ENCODE results near the gene FAM200A. TPM values are rescaled to one million over a fixed set of nuclear protein-coding genes. Genes with fewer than 3 reads are reported as not detected.

The FAM200A gene
- total and polyA plus RNA-seq, 7 experiments from 2014 or later, result 1.9 to 13.6 (median 5.9) TPM

- intact Hi-C loops (cut with micrococcal nuclease), result no loop called here
- DNase-seq (no peak), ATAC-seq (no peak)
- H3K36me3 Mint-ChIP-seq, result peaks cover 19 to 55% (median 26%) of the 10 kb centered on the region in 5 donors
- ChIA-PET CTCF (interaction anchor here (0.6 kb wide), 1 partner anchor 55 kb away, joined by 3 read pairs; no protein-coding TSS in a partner anchor), POLR2A (interaction anchor here (0.7 to 4.4 kb wide), 2 partner anchors 9 to 19 kb away, joined by 3 to 37 read pairs; no protein-coding TSS in a partner anchor)
- Histone ChIP-seq H3K27me3 (ENCODE audit: control insufficient read depth in 2 of 2, insufficient read depth in 2 of 2, low read length in 2 of 2) (no peaks in the 10 kb centered on the region), H3K27ac (ENCODE audit: low read depth, low read length) (peak overlapping the region; percentile 99), H3K4me1 (ENCODE audit: control insufficient read depth in 2 of 2, insufficient read depth in 2 of 2, low read length in 2 of 2) (peaks cover 15 to 25% of the 10 kb centered on the region in 2 donors), H3K9me3 (ENCODE audit: control insufficient read depth in 2 of 3, low read length in 3 of 3) (no peaks in the 10 kb centered on the region), H3K36me3 (ENCODE audit: control insufficient read depth in 2 of 3, insufficient read depth in 3 of 3, low read length in 3 of 3) (peaks cover 0 to 59% (median 24%) of the 10 kb centered on the region in 3 experiments), H3K4me3 (ENCODE audit: low read length) (no peak overlapping the region)
- H3K4me1 Mint-ChIP-seq, result peaks cover 28 to 66% (median 48%) of the 10 kb centered on the region in 7 donors
- no peaks in the 10 kb centered on the region for H3K9me3 Mint-ChIP-seq
- H3K4me3 Mint-ChIP-seq, result peak overlapping the region; percentile 63 to 98 (median 72)
- peak overlapping the region; percentile 60 to 100 (median 90) for H3K27ac Mint-ChIP-seq
- no peaks in the 10 kb centered on the region for H3K27me3 Mint-ChIP-seq
Measured at GRCh38 chr7:99560834-99561736, 9.2 kb upstream of the FAM200A start.

- ATAC-seq, result no peak
- no peaks in the 10 kb centered on the region for H3K27me3 Mint-ChIP-seq
- peak overlapping the region; percentile 95 to 100 (median 99) for H3K27ac Mint-ChIP-seq
- Histone ChIP-seq H3K4me3 (ENCODE audit: low read length) (peak overlapping the region; percentile 85), H3K27me3 (ENCODE audit: control insufficient read depth in 2 of 2, insufficient read depth in 2 of 2, low read length in 2 of 2) (no peaks in the 10 kb centered on the region), H3K36me3 (ENCODE audit: control insufficient read depth in 2 of 3, insufficient read depth in 3 of 3, low read length in 3 of 3) (peaks cover 0 to 56% (median 19%) of the 10 kb centered on the region in 3 experiments), H3K27ac (ENCODE audit: low read depth, low read length) (peak overlapping the region; percentile 99), H3K9me3 (ENCODE audit: control insufficient read depth in 2 of 3, low read length in 3 of 3) (no peaks in the 10 kb centered on the region), H3K4me1 (ENCODE audit: control insufficient read depth in 2 of 2, insufficient read depth in 2 of 2, low read length in 2 of 2) (peaks cover 24 to 25% of the 10 kb centered on the region in 2 donors)
- POLR2A ChIA-PET, result interaction anchor here (0.6 to 4.6 kb wide), 17 partner anchors 9 to 870 kb away, joined by 3 to 52 read pairs (median 10); partner anchors contain the start of genes ATP5MF, BUD31, MEPCE and PDAP1
- CTCF ChIA-PET, result interaction anchor here (0.7 kb wide), 1 partner anchor 145 kb away, joined by 4 read pairs; no protein-coding TSS in a partner anchor
- H3K9me3 Mint-ChIP-seq, result no peaks in the 10 kb centered on the region
- DNase-seq, result peak in 2 of 9 donors; percentile 22 to 26
- peaks cover 36 to 69% (median 55%) of the 10 kb centered on the region in 7 donors for H3K4me1 Mint-ChIP-seq
- intact Hi-C loops (cut with micrococcal nuclease), result loop anchor here (1.0 to 10.0 kb wide), 5 partner anchors 21 to 545 kb away; partner anchors contain the start of genes AP4M1 (in 1 of the 2), BUD31 (in 1 of the 2), MCM7 (in 1 of the 2) and PDAP1 (in 1 of the 2)
- H3K4me3 Mint-ChIP-seq, result peak overlapping the region; percentile 94 to 100 (median 97)
- H3K36me3 Mint-ChIP-seq, result peaks cover 19 to 61% (median 22%) of the 10 kb centered on the region in 5 donors
Measured at GRCh38 chr7:99559175-99559915, 7.4 kb upstream of the FAM200A start.

GRCh38 chr7:99558306-99559174 is 6.6 kb upstream of the FAM200A start, which contains the start of gene ZNF655:
Gene ZNF655, plus strand, starts transcription at chr7:99558642. Its CDS starts 1,918 bp downstream, at chr7:99560560.
- Histone ChIP-seq H3K4me3 (ENCODE audit: low read length) (peak within 1 kb of the TSS; percentile 85), H3K9me3 (ENCODE audit: control insufficient read depth in 2 of 3, low read length in 3 of 3) (no peaks in the 10 kb centered on the region), H3K4me1 (ENCODE audit: control insufficient read depth in 2 of 2, insufficient read depth in 2 of 2, low read length in 2 of 2) (peaks cover 24 to 25% of the 10 kb centered on the region in 2 donors), H3K27ac (ENCODE audit: low read depth, low read length) (peak within 1 kb of the TSS; percentile 99), H3K36me3 (ENCODE audit: control insufficient read depth in 2 of 3, insufficient read depth in 3 of 3, low read length in 3 of 3) (peaks cover 0 to 48% (median 17%) of the 10 kb centered on the region in 3 experiments), H3K27me3 (ENCODE audit: control insufficient read depth in 2 of 2, insufficient read depth in 2 of 2, low read length in 2 of 2) (no peaks in the 10 kb centered on the region)
- DNase-seq (peak; percentile 85 to 96 (median 93)), ATAC-seq (peak; percentile 89)
- intact Hi-C loops (cut with micrococcal nuclease), result loop anchor here (1.0 to 10.0 kb wide), 10 partner anchors 22 to 546 kb away; partner anchors contain the start of genes AP4M1 (in 1 of the 2), BUD31 (in 1 of the 2), CPSF4 (in 1 of the 2) and MCM7 (in 1 of the 2)
- Mint-ChIP-seq H3K9me3 (no peaks in the 10 kb centered on the region), H3K27ac (peak within 1 kb of the TSS; percentile 95 to 100 (median 99)), H3K4me1 (peaks cover 32 to 69% (median 51%) of the 10 kb centered on the region in 7 donors), H3K36me3 (peaks cover 11 to 60% (median 18%) of the 10 kb centered on the region in 5 donors), H3K4me3 (peak within 1 kb of the TSS; percentile 94 to 100 (median 97)), H3K27me3 (no peaks in the 10 kb centered on the region)
- ChIA-PET POLR2A (interaction anchor here (0.7 to 4.6 kb wide), 24 partner anchors 8 to 1586 kb away, joined by 3 to 52 read pairs (median 6); partner anchors contain the start of genes ATP5MF, BUD31, COPS6 and CPSF4), CTCF (interaction anchor here (0.6 to 1.0 kb wide), 2 partner anchors 19 to 167 kb away, joined by 3 to 4 read pairs; no protein-coding TSS in a partner anchor)

- no peaks in the 10 kb centered on the region for H3K9me3 Mint-ChIP-seq
- H3K27me3 Mint-ChIP-seq, result no peaks in the 10 kb centered on the region
- ChIA-PET CTCF (interaction anchor here (0.6 to 1.0 kb wide), 3 partner anchors 20 to 530 kb away, joined by 3 to 4 read pairs (median 3); no protein-coding TSS in a partner anchor), POLR2A (interaction anchor here (0.6 to 4.6 kb wide), 25 partner anchors 8 to 1586 kb away, joined by 3 to 52 read pairs (median 6); partner anchors contain the start of genes ATP5MF, BUD31, COPS6 and CPSF4)
- peaks cover 10 to 57% (median 18%) of the 10 kb centered on the region in 5 donors for H3K36me3 Mint-ChIP-seq
- DNase-seq (no peak), ATAC-seq (peak; percentile 78)
- H3K4me1 Mint-ChIP-seq, result peaks cover 32 to 75% (median 56%) of the 10 kb centered on the region in 7 donors
- H3K4me1 ChIP-seq (ENCODE audit: control insufficient read depth in 2 of 2, insufficient read depth in 2 of 2, low read length in 2 of 2), result peaks cover 24 to 25% of the 10 kb centered on the region in 2 donors
- no peaks in the 10 kb centered on the region for H3K9me3 ChIP-seq (ENCODE audit: control insufficient read depth in 2 of 3, low read length in 3 of 3)
- peak overlapping the region; percentile 94 to 100 (median 97) for H3K4me3 Mint-ChIP-seq
- intact Hi-C loops (cut with micrococcal nuclease), result loop anchor here (1.0 to 10.0 kb wide), 9 partner anchors 54 to 547 kb away; partner anchors contain the start of genes AP4M1 (in 1 of the 2), BUD31 (in 1 of the 2), CPSF4 (in 1 of the 2) and MCM7 (in 1 of the 2)
- peak overlapping the region; percentile 95 to 100 (median 99) for H3K27ac Mint-ChIP-seq
- H3K36me3 ChIP-seq (ENCODE audit: control insufficient read depth in 2 of 3, insufficient read depth in 3 of 3, low read length in 3 of 3), result peaks cover 0 to 44% (median 17%) of the 10 kb centered on the region in 3 experiments
- H3K4me3 ChIP-seq (ENCODE audit: low read length), result peak overlapping the region; percentile 85
- no peaks in the 10 kb centered on the region for H3K27me3 ChIP-seq (ENCODE audit: control insufficient read depth in 2 of 2, insufficient read depth in 2 of 2, low read length in 2 of 2)
- H3K27ac ChIP-seq (ENCODE audit: low read depth, low read length), result peak overlapping the region; percentile 99
Measured at GRCh38 chr7:99557940-99558305, 6.0 kb upstream of the FAM200A start.

GRCh38 chr7:99557196-99557607 is 5.3 kb upstream of the FAM200A start:
- no peak for ATAC-seq
- peak overlapping the region; percentile 95 to 100 (median 99) for H3K27ac Mint-ChIP-seq
- Histone ChIP-seq H3K27me3 (ENCODE audit: control insufficient read depth in 2 of 2, insufficient read depth in 2 of 2, low read length in 2 of 2) (no peaks in the 10 kb centered on the region), H3K4me3 (ENCODE audit: low read length) (peak overlapping the region; percentile 85), H3K4me1 (ENCODE audit: control insufficient read depth in 2 of 2, insufficient read depth in 2 of 2, low read length in 2 of 2) (peaks cover 29 to 30% of the 10 kb centered on the region in 2 donors), H3K9me3 (ENCODE audit: control insufficient read depth in 2 of 3, low read length in 3 of 3) (no peaks in the 10 kb centered on the region), H3K36me3 (ENCODE audit: control insufficient read depth in 2 of 3, insufficient read depth in 3 of 3, low read length in 3 of 3) (peaks cover 0 to 37% (median 10%) of the 10 kb centered on the region in 3 experiments), H3K27ac (ENCODE audit: low read depth, low read length) (peak overlapping the region; percentile 99)
- intact Hi-C loops (cut with micrococcal nuclease), result loop anchor here (5.0 to 10.0 kb wide), 3 partner anchors 415 to 548 kb away; partner anchors contain the start of genes AP4M1 (in 1 of the 2), MCM7 (in 1 of the 2), SMURF1 (in 1 of the 2) and ZNF3 (in 1 of the 2)
- DNase-seq, result no peak
- H3K36me3 Mint-ChIP-seq, result peaks cover 3 to 51% (median 14%) of the 10 kb centered on the region in 5 donors
- H3K4me3 Mint-ChIP-seq, result peak overlapping the region; percentile 94 to 100 (median 97)
- POLR2A ChIA-PET, result interaction anchor here (0.6 to 4.6 kb wide), 17 partner anchors 8 to 780 kb away, joined by 3 to 52 read pairs (median 4); partner anchors contain the start of genes ATP5MF, BUD31, COPS6 and CPSF4
- no peaks in the 10 kb centered on the region for H3K9me3 Mint-ChIP-seq
- H3K4me1 Mint-ChIP-seq, result peaks cover 28 to 75% (median 62%) of the 10 kb centered on the region in 7 donors
- CTCF ChIA-PET, result interaction anchor here (0.7 to 0.8 kb wide), 2 partner anchors 259 to 531 kb away, joined by 3 to 4 read pairs; no protein-coding TSS in a partner anchor
- no peaks in the 10 kb centered on the region for H3K27me3 Mint-ChIP-seq

All from naive thymus-derived CD4-positive, alpha-beta T cell (primary cell).